PFSK-1 (cell line): ENCODE measurements around the gene ATG7.

Source experiments
- FOXP2 ChIP-seq: optimal IDR thresholded peaks from 2 replicates; pipeline ENCODE3; 2011; ENCODE audit warnings: borderline replicate concordance, control low read depth, inconsistent platforms; ENCODE audit not compliant: insufficient read depth; ENCODE audit errors: extremely low read length, extremely low read depth
- TAF1 ChIP-seq: IDR thresholded peaks from 2 replicates; pipeline ENCODE4 v1.6.1; 2012; ENCODE audit warnings: low read length, control low read depth, borderline replicate concordance; ENCODE audit not compliant: insufficient read depth
- TF ChIP-seq, protein P1 (sequence below), 2 experiments: IDR thresholded peaks; 2 replicates each; pipeline versions ENCODE4 v1.6.1 to v1.8.0; 2011 to 2012; ENCODE audit warnings: low read depth in 2 of 2, low read length in 2 of 2, control low read depth in 1 of 2, inconsistent platforms in 1 of 2, mild to moderate bottlenecking in 1 of 2, moderate library complexity in 1 of 2; ENCODE audit not compliant: insufficient read depth in 1 of 2

DNA sequence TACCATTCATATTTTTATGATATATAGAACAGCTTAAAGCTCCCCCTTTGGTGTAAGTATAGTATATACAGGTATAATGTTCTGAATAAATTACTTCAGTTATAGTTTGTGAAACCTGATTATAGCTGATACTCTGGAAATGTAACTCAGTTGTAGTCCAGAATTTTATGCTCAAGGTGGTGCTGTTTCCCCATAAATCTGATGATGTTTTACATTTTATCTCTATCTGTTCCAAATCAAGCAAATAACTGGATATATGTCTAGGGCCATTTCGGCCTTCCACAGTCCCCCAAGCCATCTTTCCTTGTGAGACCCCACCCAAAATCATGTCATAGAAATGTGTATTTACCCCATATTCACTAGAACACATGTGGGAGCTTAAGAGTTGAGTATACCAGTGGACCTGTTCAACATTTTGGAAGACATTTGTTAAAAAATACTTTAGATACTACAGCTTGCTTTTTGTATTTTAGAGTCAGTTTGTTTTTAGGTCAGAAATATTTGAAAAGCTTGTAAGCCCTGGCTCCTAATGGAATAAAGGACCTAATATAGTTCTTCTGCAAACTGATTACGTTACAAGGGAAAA is 107.1 kb downstream of the ATG7 start:
- no peak for TF ChIP-seq TAF1
- TF ChIP-seq, protein P1, sequence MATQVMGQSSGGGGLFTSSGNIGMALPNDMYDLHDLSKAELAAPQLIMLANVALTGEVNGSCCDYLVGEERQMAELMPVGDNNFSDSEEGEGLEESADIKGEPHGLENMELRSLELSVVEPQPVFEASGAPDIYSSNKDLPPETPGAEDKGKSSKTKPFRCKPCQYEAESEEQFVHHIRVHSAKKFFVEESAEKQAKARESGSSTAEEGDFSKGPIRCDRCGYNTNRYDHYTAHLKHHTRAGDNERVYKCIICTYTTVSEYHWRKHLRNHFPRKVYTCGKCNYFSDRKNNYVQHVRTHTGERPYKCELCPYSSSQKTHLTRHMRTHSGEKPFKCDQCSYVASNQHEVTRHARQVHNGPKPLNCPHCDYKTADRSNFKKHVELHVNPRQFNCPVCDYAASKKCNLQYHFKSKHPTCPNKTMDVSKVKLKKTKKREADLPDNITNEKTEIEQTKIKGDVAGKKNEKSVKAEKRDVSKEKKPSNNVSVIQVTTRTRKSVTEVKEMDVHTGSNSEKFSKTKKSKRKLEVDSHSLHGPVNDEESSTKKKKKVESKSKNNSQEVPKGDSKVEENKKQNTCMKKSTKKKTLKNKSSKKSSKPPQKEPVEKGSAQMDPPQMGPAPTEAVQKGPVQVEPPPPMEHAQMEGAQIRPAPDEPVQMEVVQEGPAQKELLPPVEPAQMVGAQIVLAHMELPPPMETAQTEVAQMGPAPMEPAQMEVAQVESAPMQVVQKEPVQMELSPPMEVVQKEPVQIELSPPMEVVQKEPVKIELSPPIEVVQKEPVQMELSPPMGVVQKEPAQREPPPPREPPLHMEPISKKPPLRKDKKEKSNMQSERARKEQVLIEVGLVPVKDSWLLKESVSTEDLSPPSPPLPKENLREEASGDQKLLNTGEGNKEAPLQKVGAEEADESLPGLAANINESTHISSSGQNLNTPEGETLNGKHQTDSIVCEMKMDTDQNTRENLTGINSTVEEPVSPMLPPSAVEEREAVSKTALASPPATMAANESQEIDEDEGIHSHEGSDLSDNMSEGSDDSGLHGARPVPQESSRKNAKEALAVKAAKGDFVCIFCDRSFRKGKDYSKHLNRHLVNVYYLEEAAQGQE (IDR thresholded peaks at IDR 0.05; ENCODE audit: insufficient read depth in 1 of 2, low read depth in 2 of 2, low read length in 2 of 2), result no peak
- TF ChIP-seq FOXP2, result no peak
